ENCODE data around the gene NSUN7. TPM values are rescaled to one million over a fixed set of nuclear protein-coding genes. Genes with fewer than 3 reads are reported as not detected.

NSUN7 gene
- total RNA-seq, 2 donors from 2014 or later: 17.9 to 29.6 TPM

DNA sequence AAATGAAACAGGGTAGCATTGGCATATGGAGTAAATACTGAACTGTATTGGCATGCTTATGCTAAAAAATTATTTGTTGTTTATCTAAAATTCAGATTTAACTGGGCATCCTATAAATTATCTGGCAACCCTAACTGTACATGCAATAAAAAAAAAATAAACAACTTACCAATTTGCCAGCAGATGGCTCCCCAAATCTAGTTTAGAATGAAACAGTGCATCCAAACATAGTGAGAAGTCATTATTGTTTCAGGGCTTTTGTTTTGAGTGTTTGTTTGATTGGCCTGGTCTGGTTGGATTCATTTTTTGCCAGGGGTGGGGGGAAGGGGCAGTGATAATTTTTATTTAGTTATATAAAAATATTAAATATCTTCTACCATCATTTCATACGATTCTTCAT is 12.8 kb upstream of the NSUN7 start:
- H3K9me3 ChIP-seq (ENCODE audit: control insufficient read depth, low read length): no peaks in the 10 kb centered on the region
- Mint-ChIP-seq H3K27ac (no peak overlapping the region), H3K4me3 (no peak overlapping the region), H3K9me3 (no peaks in the 10 kb centered on the region), H3K36me3 (ENCODE audit: low read depth) (no peaks in the 10 kb centered on the region), H3K4me1 (peaks cover 5% of the 10 kb centered on the region), H3K27me3 (ENCODE audit: insufficient read depth) (no peaks in the 10 kb centered on the region)
- WGBS, 2 experiments (ENCODE audit: insufficient coverage in 1 of 2, insufficient read length in 1 of 2): no CpG with 5 or more reads among the region's 1 CpG
- H3K4me1 ChIP-seq (ENCODE audit: control insufficient read depth, insufficient read depth, low read length): no peaks in the 10 kb centered on the region
- no peak overlapping the region for H3K27ac ChIP-seq (ENCODE audit: low read depth, low read length)
- H3K9ac ChIP-seq (ENCODE audit: extremely low read depth, low read length, poor library complexity, severe bottlenecking): no peak overlapping the region
- H3K36me3 ChIP-seq (ENCODE audit: control insufficient read depth, insufficient read depth, low read length): no peaks in the 10 kb centered on the region
- no peaks in the 10 kb centered on the region for H3K27me3 ChIP-seq (ENCODE audit: control insufficient read depth, insufficient read depth, low read length, poor library complexity, severe bottlenecking)
- DNase-seq: no peak
- H3K4me3 ChIP-seq (ENCODE audit: low read length): no peak overlapping the region
- TF ChIP-seq, protein P1, sequence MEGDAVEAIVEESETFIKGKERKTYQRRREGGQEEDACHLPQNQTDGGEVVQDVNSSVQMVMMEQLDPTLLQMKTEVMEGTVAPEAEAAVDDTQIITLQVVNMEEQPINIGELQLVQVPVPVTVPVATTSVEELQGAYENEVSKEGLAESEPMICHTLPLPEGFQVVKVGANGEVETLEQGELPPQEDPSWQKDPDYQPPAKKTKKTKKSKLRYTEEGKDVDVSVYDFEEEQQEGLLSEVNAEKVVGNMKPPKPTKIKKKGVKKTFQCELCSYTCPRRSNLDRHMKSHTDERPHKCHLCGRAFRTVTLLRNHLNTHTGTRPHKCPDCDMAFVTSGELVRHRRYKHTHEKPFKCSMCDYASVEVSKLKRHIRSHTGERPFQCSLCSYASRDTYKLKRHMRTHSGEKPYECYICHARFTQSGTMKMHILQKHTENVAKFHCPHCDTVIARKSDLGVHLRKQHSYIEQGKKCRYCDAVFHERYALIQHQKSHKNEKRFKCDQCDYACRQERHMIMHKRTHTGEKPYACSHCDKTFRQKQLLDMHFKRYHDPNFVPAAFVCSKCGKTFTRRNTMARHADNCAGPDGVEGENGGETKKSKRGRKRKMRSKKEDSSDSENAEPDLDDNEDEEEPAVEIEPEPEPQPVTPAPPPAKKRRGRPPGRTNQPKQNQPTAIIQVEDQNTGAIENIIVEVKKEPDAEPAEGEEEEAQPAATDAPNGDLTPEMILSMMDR (conservative IDR thresholded peaks at IDR 0.05): peak; percentile 53

- no peaks in the 10 kb centered on the region for H3K9me3 Mint-ChIP-seq
- Histone ChIP-seq H3K27ac (ENCODE audit: low read depth, low read length) (no peak overlapping the region), H3K9ac (ENCODE audit: extremely low read depth, low read length, poor library complexity, severe bottlenecking) (no peak overlapping the region), H3K36me3 (ENCODE audit: control insufficient read depth, insufficient read depth, low read length) (no peaks in the 10 kb centered on the region), H3K4me1 (ENCODE audit: control insufficient read depth, insufficient read depth, low read length) (no peaks in the 10 kb centered on the region), H3K9me3 (ENCODE audit: control insufficient read depth, low read length) (no peaks in the 10 kb centered on the region), H3K27me3 (ENCODE audit: control insufficient read depth, insufficient read depth, low read length, poor library complexity, severe bottlenecking) (no peaks in the 10 kb centered on the region), H3K4me3 (ENCODE audit: low read length) (no peak overlapping the region)
- H3K4me3 Mint-ChIP-seq: no peak overlapping the region
- H3K27ac Mint-ChIP-seq: no peak overlapping the region
- H3K27me3 Mint-ChIP-seq (ENCODE audit: insufficient read depth): no peaks in the 10 kb centered on the region
- TF ChIP-seq, protein P1 (conservative IDR thresholded peaks at IDR 0.05): no peak
- peaks cover 2% of the 10 kb centered on the region for H3K4me1 Mint-ChIP-seq
- DNase-seq: no peak
- WGBS, 2 experiments (ENCODE audit: insufficient coverage in 1 of 2, insufficient read length in 1 of 2): 60 to 89% methylated on average over 1 to 2 of the region's 2 CpGs
- H3K36me3 Mint-ChIP-seq (ENCODE audit: low read depth): no peaks in the 10 kb centered on the region
Observed at GRCh38 chr4:40737879-40738278, 11.9 kb upstream of the NSUN7 start.

DNA sequence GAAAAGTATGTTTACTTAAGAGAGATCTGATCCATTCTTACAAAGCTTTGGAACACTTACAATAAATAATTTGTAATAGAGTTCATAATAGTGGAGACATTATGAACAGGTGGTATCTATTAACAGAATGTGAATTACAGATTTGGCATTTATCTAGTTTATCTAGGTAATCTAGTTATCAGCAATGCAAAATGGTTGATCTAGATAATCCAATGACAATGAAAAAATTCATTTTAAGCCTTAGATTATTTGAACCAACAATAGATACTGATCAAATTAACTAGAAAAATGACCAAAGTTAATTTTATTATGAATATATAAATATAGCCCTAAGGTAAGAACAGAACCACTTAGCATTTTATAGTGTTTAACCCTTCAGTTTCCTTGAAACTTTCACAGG is 10.4 kb upstream of the NSUN7 start:
- Histone ChIP-seq H3K27ac (ENCODE audit: low read depth, low read length) (no peak overlapping the region), H3K9me3 (ENCODE audit: control insufficient read depth, low read length) (no peaks in the 10 kb centered on the region), H3K36me3 (ENCODE audit: control insufficient read depth, insufficient read depth, low read length) (no peaks in the 10 kb centered on the region), H3K27me3 (ENCODE audit: control insufficient read depth, insufficient read depth, low read length, poor library complexity, severe bottlenecking) (no peaks in the 10 kb centered on the region), H3K9ac (ENCODE audit: extremely low read depth, low read length, poor library complexity, severe bottlenecking) (no peak overlapping the region), H3K4me1 (ENCODE audit: control insufficient read depth, insufficient read depth, low read length) (no peaks in the 10 kb centered on the region), H3K4me3 (ENCODE audit: low read length) (no peak overlapping the region)
- Mint-ChIP-seq H3K4me3 (no peak overlapping the region), H3K9me3 (no peaks in the 10 kb centered on the region), H3K36me3 (ENCODE audit: low read depth) (no peaks in the 10 kb centered on the region), H3K27me3 (ENCODE audit: insufficient read depth) (no peaks in the 10 kb centered on the region), H3K27ac (no peak overlapping the region), H3K4me1 (no peaks in the 10 kb centered on the region)
- no peak for DNase-seq
- TF ChIP-seq, protein P1 (conservative IDR thresholded peaks at IDR 0.05): no peak

All from endodermal cell (in vitro differentiated cells).